Endothelial cell of umbilical vein (primary cell): ENCODE results near the gene MYO1C. TPM values are rescaled to one million over a fixed set of nuclear protein-coding genes. Genes with fewer than 3 reads are reported as not detected.
"Not testable (repeated sequence)": the region's sequence is repeated elsewhere in the genome, so short reads cannot be mapped to it uniquely, and the experiment has no call there.

Experiments
- BruUV-seq: library from RNA; stranded (reverse); fragments of 400-500 nt; replicated peaks from 2 replicates; lab custom pipeline; 2021; lab: Mats Ljungman, UMichigan
- CTCF ChIA-PET: fragments of 300-600, 350-600 bp; sonication (Branson Sonifier 250); formaldehyde crosslinking; loops from one replicate; lab custom pipeline; 2021; ENCODE audit warnings: antibody characterized with exemption, inconsistent platforms; lab: Charles Lee
- POLR2A ChIA-PET: fragments of 300-600, 350-600 bp; sonication (Branson Sonifier 250); formaldehyde crosslinking; loops from one replicate; lab custom pipeline; 2021; ENCODE audit warnings: antibody characterized with exemption, inconsistent platforms; lab: Charles Lee
- DNase-seq: peaks from one replicate; pipeline ENCODE4 v3.0.0-alpha.2; 2011; ENCODE audit warnings: low read depth, low spot score
- FAIRE-seq: peaks from 2 replicates; lab custom pipeline; 2011; peaks lifted over from hg19 to GRCh38; lab: Jason Lieb, UNC
- H2AFZ ChIP-seq: 2 replicates; pipeline ENCODE4 v1.6.0; 2012; ENCODE audit warnings: low read depth, low read length, control low read depth, inconsistent platforms
- H3K27ac ChIP-seq: 2 replicates; pipeline ENCODE4 v1.5.1; 2011; ENCODE audit warnings: low read depth, mild to moderate bottlenecking, control low read depth, low read length, moderate library complexity; ENCODE audit not compliant: insufficient read depth
- H3K27me3 ChIP-seq, 2 experiments: 2 replicates each; pipeline versions ENCODE4 v1.6.0 to v1.6.1; 2011; ENCODE audit warnings: low read length in 2 of 2, mixed read lengths in 1 of 2; ENCODE audit not compliant: control insufficient read depth in 2 of 2, insufficient read depth in 2 of 2
- H3K36me3 ChIP-seq, 2 experiments: 2 replicates in 1 of 2; 3 replicates in 1 of 2; pipeline ENCODE4 v1.5.1; 2011; ENCODE audit warnings: low read length in 2 of 2, mild to moderate bottlenecking in 1 of 2, moderate library complexity in 1 of 2; ENCODE audit not compliant: control insufficient read depth in 2 of 2, insufficient read depth in 2 of 2; ENCODE audit errors: extremely low read depth in 1 of 2
- H3K4me1 ChIP-seq: 3 replicates; pipeline ENCODE4 v1.5.1; 2011; ENCODE audit warnings: mild to moderate bottlenecking, low read length; ENCODE audit not compliant: control insufficient read depth, insufficient read depth; ENCODE audit errors: extremely low read depth
- H3K4me2 ChIP-seq: 2 replicates; pipeline ENCODE4 v1.6.1; 2011; ENCODE audit warnings: low read length, control low read depth, mixed read lengths; ENCODE audit not compliant: insufficient read depth
- H3K4me3 ChIP-seq, 3 experiments: fragments of 200-600 bp in 1 of 3; sonication (generic), shearing (Covaris generic) in 1 of 3; replicated peaks in 1 of 3; 2 replicates each; pipeline ENCODE4 v1.5.1; 2011 to 2016; ENCODE audit warnings: control low read depth in 3 of 3, low read length in 3 of 3, mild to moderate bottlenecking in 2 of 3, inconsistent platforms in 1 of 3, low read depth in 1 of 3, moderate library complexity in 1 of 3; ENCODE audit not compliant: insufficient read depth in 1 of 3
- H3K79me2 ChIP-seq: 2 replicates; pipeline ENCODE4 v1.6.0; 2012; ENCODE audit warnings: low read length, inconsistent platforms; ENCODE audit not compliant: control insufficient read depth, insufficient read depth
- H3K9ac ChIP-seq: replicated peaks from 2 replicates; pipeline ENCODE3; 2011; ENCODE audit warnings: low read length, control low read depth; ENCODE audit not compliant: insufficient read depth; ENCODE audit errors: extremely low read depth
- H3K9me1 ChIP-seq: replicated peaks from 3 replicates; pipeline ENCODE4 v1.6.0; 2011; ENCODE audit warnings: mild to moderate bottlenecking, low read length; ENCODE audit not compliant: control insufficient read depth, insufficient read depth; ENCODE audit errors: extremely low read depth
- H3K9me3 ChIP-seq: replicated peaks from 2 replicates; pipeline ENCODE4 v1.5.1; 2012; ENCODE audit warnings: low read length, inconsistent platforms; ENCODE audit not compliant: control insufficient read depth, insufficient read depth
- H4K20me1 ChIP-seq: replicated peaks from 2 replicates; pipeline ENCODE3; 2011; ENCODE audit warnings: mild to moderate bottlenecking, low read length; ENCODE audit not compliant: control insufficient read depth, insufficient read depth; ENCODE audit errors: extremely low read depth
- CTCF ChIP-seq, 2 donors: IDR thresholded peaks; 1 replicate in 1 of 2; 2 replicates in 1 of 2; pipeline ENCODE4 v1.5.1; 2011; ENCODE audit warnings: low read length in 2 of 2, mild to moderate bottlenecking in 2 of 2, moderate library complexity in 2 of 2, control low read depth in 1 of 2, inconsistent platforms in 1 of 2, low read depth in 1 of 2; ENCODE audit not compliant: insufficient read depth in 1 of 2; ENCODE audit errors: extremely low read depth in 1 of 2
- EZH2 ChIP-seq: IDR thresholded peaks from 2 replicates; pipeline ENCODE4 v1.6.1; 2012; ENCODE audit warnings: borderline replicate concordance, low read depth, mild to moderate bottlenecking, moderate library complexity, low read length, inconsistent platforms; ENCODE audit not compliant: severe bottlenecking
- FOS ChIP-seq: IDR thresholded peaks from 2 replicates; pipeline ENCODE4 v1.6.1; 2011; ENCODE audit warnings: mild to moderate bottlenecking, low read length, moderate library complexity, borderline replicate concordance; ENCODE audit not compliant: insufficient read depth
- GATA2 ChIP-seq: IDR thresholded peaks from 2 replicates; pipeline ENCODE4 v1.7.0; 2011; ENCODE audit warnings: low read depth, mild to moderate bottlenecking, moderate library complexity, mixed read lengths, low read length; ENCODE audit not compliant: insufficient read length, insufficient read depth
- JUN ChIP-seq: IDR thresholded peaks from 2 replicates; pipeline ENCODE4 v1.6.1; 2011; ENCODE audit warnings: borderline replicate concordance, low read depth; ENCODE audit not compliant: insufficient read length, insufficient read depth
- MAX ChIP-seq: IDR thresholded peaks from 2 replicates; pipeline ENCODE4 v1.6.1; 2011; ENCODE audit not compliant: insufficient read depth, insufficient read length
- MYC ChIP-seq: IDR thresholded peaks from one replicate; pipeline ENCODE4 v1.6.1; 2011; ENCODE audit warnings: mild to moderate bottlenecking, low read depth, low read length
- POLR2A ChIP-seq: IDR thresholded peaks from 2 replicates; pipeline ENCODE4 v1.6.1; 2012; ENCODE audit warnings: low read depth, mild to moderate bottlenecking, control low read depth, low read length
- POLR2AphosphoS5 ChIP-seq: IDR thresholded peaks from 2 replicates; pipeline ENCODE4 v1.6.1; 2012; ENCODE audit warnings: low read depth, mild to moderate bottlenecking, control low read depth, low read length, moderate library complexity; ENCODE audit not compliant: insufficient read depth
- dilution Hi-C: fragments of 300-500 bp; cut with MboI; formaldehyde crosslinking; loops from one replicate; pipeline ENCODE4 v1.15.0; 2019; ENCODE audit warnings: low sequenced_read_pairs; ENCODE audit not compliant: extremely low pct_ligation_motif_present
- intact Hi-C: fragments of 100-400 bp; cut with micrococcal nuclease; formaldehyde crosslinking; loops from one replicate; pipeline ENCODE4 v1.10.0; 2022
- polyA plus RNA-seq, 4 experiments: library from polyadenylated mRNA; depleted of rRNA in 3 of 4; stranded (reverse) in 3 of 4; unstranded in 1 of 4; fragments of >200 nt; gene quantifications; 2 replicates each; pipeline versions ENCODE4 v1.2.1 to v1.2.3, GENCODE V29; 2011 to 2012; ENCODE audit warnings: missing spikeins in 1 of 4
- total RNA-seq: library from RNA; stranded (reverse); gene quantifications from 2 replicates; pipeline ENCODE4 v1.2.3, GENCODE V29; 2021

Gene MYO1C
- total and polyA plus RNA-seq, 2 donors (not counting 3 experiments of a cell fraction or from before 2014, with no cell fraction given) = 141 to 206 TPM

GRCh38 chr17:1529863-1530262, 37.4 kb upstream of the MYO1C start:
- no peak overlapping the region for H3K4me2 ChIP-seq
- no peaks in the 10 kb centered on the region for H3K79me2 ChIP-seq
- no peaks in the 10 kb centered on the region for H3K9me1 ChIP-seq
- POLR2A ChIA-PET = no interaction called here
- no peak for DNase-seq
- H3K9me3 ChIP-seq = no peaks in the 10 kb centered on the region
- no peaks in the 10 kb centered on the region for H3K4me1 ChIP-seq
- TF ChIP-seq CTCF (IDR thresholded peaks at IDR 0.05; ENCODE audit: extremely low read depth in 1 of 2, insufficient read depth in 1 of 2, low read depth in 1 of 2, low read length in 2 of 2) (no peak), POLR2AphosphoS5 (no peak), JUN (no peak), POLR2A (no peak), GATA2 (no peak), MAX (no peak), FOS (no peak), MYC (no peak), EZH2 (no peak)
- peaks cover 10 to 42% of the 10 kb centered on the region in 2 experiments for H3K36me3 ChIP-seq
- dilution Hi-C loops = no loop called here
- intact Hi-C loops = loop anchor here (5.0 kb wide), 1 partner anchor 253 kb away; the partner anchor contains the start of gene TRARG1
- H2AFZ ChIP-seq = no peak overlapping the region
- no peak for FAIRE-seq
- H3K4me3 ChIP-seq = no peak overlapping the region
- BruUV-seq = no TSS peak
- no peaks in the 10 kb centered on the region for H4K20me1 ChIP-seq
- no peaks in the 10 kb centered on the region for H3K27me3 ChIP-seq
- no peak overlapping the region for H3K27ac ChIP-seq
- no peak overlapping the region for H3K9ac ChIP-seq
- CTCF ChIA-PET = no interaction called here

- H3K4me2 ChIP-seq, H3K27ac ChIP-seq, dilution Hi-C loops, POLR2A ChIA-PET, H3K79me2 ChIP-seq, H3K9me3 ChIP-seq, H3K4me3 ChIP-seq, H4K20me1 ChIP-seq, H2AFZ ChIP-seq, FAIRE-seq, DNase-seq, H3K9ac ChIP-seq, BruUV-seq, H3K9me1 ChIP-seq, H3K4me1 ChIP-seq, H3K27me3 ChIP-seq, intact Hi-C loops: not testable (repeated sequence)
- CTCF ChIA-PET = interaction anchor here (1.0 to 1.6 kb wide), 2 partner anchors 27 to 162 kb away, joined by 3 to 5 read pairs; no protein-coding TSS in a partner anchor
- peaks cover 2 to 16% of the 10 kb centered on the region in 2 experiments for H3K36me3 ChIP-seq
Measured at GRCh38 chr17:1526876-1527275, 34.4 kb upstream of the MYO1C start.
